Activated CD4-positive, alpha-beta T cell treated with anti-CD3 and anti-CD28 coated beads for 36 hours (primary cell): ENCODE data around the gene NELFA. TPM values are rescaled to one million over a fixed set of nuclear protein-coding genes. Genes with fewer than 3 reads are reported as not detected.

ENCODE experiments used
- ATAC-seq: fragments of 200-7000 bp; cut with Tn5 transposase; one replicate; pipeline ENCODE4 v1.10.0; 2021; ENCODE audit warnings: mild to moderate bottlenecking, moderate library complexity
- CTCF ChIA-PET: fragments of 350-600 bp; sonication (Branson Sonifier 250); formaldehyde crosslinking; loops from one replicate; lab custom pipeline; 2021; ENCODE audit warnings: antibody characterized with exemption; lab: Charles Lee
- POLR2A ChIA-PET: fragments of 350-600 bp; sonication (Branson Sonifier 250); formaldehyde crosslinking; loops from one replicate; lab custom pipeline; 2021; ENCODE audit warnings: antibody characterized with exemption, inconsistent platforms; lab: Charles Lee
- DNase-seq: peaks from one replicate; pipeline ENCODE4 v3.0.0-alpha.2; 2020
- H3K27ac Mint-ChIP-seq: one replicate; pipeline ENCODE4 v1.8.0; 2021; ENCODE audit warnings: mixed read lengths
- H3K27me3 Mint-ChIP-seq: one replicate; pipeline ENCODE4 v1.8.0; 2021; ENCODE audit warnings: mixed read lengths
- H3K36me3 Mint-ChIP-seq: one replicate; pipeline ENCODE4 v1.8.0; 2021; ENCODE audit warnings: low read depth, mixed read lengths
- H3K4me1 Mint-ChIP-seq: one replicate; pipeline ENCODE4 v1.8.0; 2021; ENCODE audit warnings: mixed read lengths
- H3K4me3 Mint-ChIP-seq: one replicate; pipeline ENCODE4 v1.8.0; 2021; ENCODE audit warnings: mild to moderate bottlenecking, moderate library complexity, mixed read lengths
- H3K9me3 Mint-ChIP-seq: one replicate; pipeline ENCODE4 v1.8.0; 2021; ENCODE audit warnings: low read depth, mixed read lengths
- intact Hi-C, 2 experiments: fragments of 100-400 bp; cut with DNase I in 1 of 2; cut with micrococcal nuclease in 1 of 2; formaldehyde crosslinking; loops; one replicate each; pipeline versions ENCODE4 v1.14.2 to v1.15.1; 2022 to 2024; cut with DNase I, micrococcal nuclease
- total RNA-seq, 2 experiments: library from RNA; stranded (reverse); gene quantifications; one replicate each; pipeline ENCODE4 v1.2.3, GENCODE V29; 2021

NELFA gene
- total RNA-seq, 2 experiments from 2014 or later: 41.6 to 48.3 TPM

DNA sequence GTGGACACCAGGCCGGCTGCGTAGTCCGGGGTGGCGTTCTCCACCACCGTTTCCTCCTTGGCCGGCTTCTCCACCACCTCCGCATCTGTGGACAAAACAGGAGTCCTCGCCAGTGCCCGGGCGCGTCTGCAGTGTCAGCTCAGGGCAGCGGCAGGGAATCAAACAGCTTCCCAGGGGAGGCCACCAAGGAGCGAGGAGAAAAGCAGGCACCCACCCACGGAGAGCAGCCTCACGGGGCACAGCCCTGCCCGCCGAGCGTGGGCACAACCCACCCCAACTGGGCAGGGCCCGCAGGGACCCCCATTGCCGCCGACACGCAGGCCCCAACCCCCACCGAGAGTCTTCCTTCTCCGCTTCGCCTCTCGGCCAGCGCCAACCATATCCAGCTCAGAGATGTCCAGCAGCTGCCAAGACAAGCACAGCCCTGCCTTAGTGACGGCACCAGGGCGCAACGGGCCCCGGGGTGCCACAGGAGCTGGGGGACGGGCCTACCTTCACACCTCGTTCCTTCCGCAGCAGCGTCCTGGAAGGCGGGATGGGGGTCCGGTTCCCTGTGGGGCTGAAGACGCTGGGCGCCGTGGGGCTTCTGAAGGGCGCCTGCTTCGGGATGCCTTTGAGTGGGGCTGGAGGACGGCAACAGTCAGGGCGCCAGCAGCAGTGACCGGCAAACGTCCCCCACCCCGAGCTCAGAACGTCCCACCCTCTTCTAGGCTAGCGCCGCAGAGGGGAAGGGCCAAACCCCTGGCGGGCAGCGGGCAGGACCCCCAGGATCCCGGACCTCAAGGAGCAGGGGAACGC is 22.8 kb downstream of the NELFA start:
- H3K27ac Mint-ChIP-seq: no peak overlapping the region
- ATAC-seq (no peak), DNase-seq (no peak)
- peaks cover 19% of the 10 kb centered on the region for H3K36me3 Mint-ChIP-seq
- POLR2A ChIA-PET: interaction anchor here (1.1 kb wide), 1 partner anchor 10 kb away, joined by 3 read pairs; no protein-coding TSS in a partner anchor
- no peak overlapping the region for H3K4me3 Mint-ChIP-seq
- intact Hi-C loops: no loop called here
- H3K4me1 Mint-ChIP-seq: no peaks in the 10 kb centered on the region
- H3K9me3 Mint-ChIP-seq: no peaks in the 10 kb centered on the region
- CTCF ChIA-PET: interaction anchor here (0.8 kb wide), 1 partner anchor 14 kb away, joined by 3 read pairs; no protein-coding TSS in a partner anchor
- no peaks in the 10 kb centered on the region for H3K27me3 Mint-ChIP-seq

DNA sequence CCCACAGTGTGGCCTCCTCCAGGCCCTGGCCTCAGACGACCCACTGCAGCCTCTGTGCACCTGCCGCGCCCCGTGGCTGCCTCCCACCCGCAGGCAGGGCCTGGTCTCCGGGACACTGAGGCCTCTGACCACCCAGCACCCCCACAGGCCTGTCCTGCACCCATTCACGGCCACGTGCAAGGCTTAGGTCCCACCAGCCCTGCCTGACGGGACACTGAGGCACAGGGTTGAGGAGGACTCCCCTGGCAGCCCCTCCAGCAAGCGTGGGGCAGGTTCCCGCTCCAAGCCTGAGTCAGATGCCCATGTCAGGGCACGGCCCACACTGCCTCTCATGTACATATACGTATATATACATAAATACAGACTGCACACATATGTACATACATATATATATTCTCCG is 23.5 kb downstream of the NELFA start:
- ChIA-PET CTCF (interaction anchor here (0.6 kb wide), 1 partner anchor 136 kb away, joined by 3 read pairs; no protein-coding TSS in a partner anchor), POLR2A (interaction anchor here (1.1 kb wide), 1 partner anchor 11 kb away, joined by 3 read pairs; no protein-coding TSS in a partner anchor)
- no peak overlapping the region for H3K4me3 Mint-ChIP-seq
- no peaks in the 10 kb centered on the region for H3K4me1 Mint-ChIP-seq
- DNase-seq (no peak), ATAC-seq (no peak)
- peaks cover 19% of the 10 kb centered on the region for H3K36me3 Mint-ChIP-seq
- no peaks in the 10 kb centered on the region for H3K27me3 Mint-ChIP-seq
- no peaks in the 10 kb centered on the region for H3K9me3 Mint-ChIP-seq
- intact Hi-C loops: no loop called here
- H3K27ac Mint-ChIP-seq: no peak overlapping the region

DNA sequence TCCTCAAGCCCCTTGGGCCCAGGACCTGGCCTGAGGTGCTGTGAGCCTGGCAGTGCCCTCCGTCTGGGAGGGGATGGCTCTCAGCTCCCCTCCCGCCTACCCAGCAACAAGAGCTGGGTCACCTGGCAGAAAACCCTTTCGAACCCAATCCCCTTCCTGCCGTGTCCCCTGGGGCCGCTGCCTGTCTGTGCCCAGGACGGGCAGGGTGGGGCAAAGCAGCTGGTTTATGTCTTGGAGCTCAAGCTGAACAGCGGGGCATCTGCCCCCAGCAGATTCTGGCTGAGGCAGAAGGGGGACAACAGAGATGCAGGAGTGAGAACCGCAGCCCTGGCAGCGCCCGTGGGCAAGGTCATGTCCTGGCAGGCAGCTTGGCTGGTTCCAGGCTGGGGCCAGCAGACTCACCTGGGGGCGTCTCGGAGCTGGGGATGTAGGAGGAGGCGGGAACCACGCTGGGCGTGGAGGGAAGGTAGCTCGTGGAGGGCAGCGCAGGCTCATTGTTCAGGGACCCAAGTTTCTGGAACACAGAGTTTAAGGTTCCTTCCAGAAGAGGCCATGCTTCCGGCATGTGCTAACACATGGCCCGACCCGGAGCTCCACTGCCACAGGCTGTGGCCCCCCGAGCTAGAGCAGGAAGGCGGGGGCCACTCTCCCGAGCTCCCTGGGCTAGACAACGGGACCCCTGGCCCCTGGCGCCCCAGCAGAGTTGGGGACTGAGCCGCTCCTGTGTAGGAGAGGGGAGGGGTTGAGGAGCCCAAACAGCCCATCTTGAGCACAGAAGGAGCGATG is 24.2 kb downstream of the NELFA start:
- no peak overlapping the region for H3K4me3 Mint-ChIP-seq
- H3K9me3 Mint-ChIP-seq: no peaks in the 10 kb centered on the region
- H3K27ac Mint-ChIP-seq: no peak overlapping the region
- DNase-seq (no peak), ATAC-seq (no peak)
- ChIA-PET POLR2A (interaction anchor here (0.5 kb wide), 1 partner anchor 108 kb away, joined by 3 read pairs; no protein-coding TSS in a partner anchor), CTCF (interaction anchor here (0.6 to 1.1 kb wide), 2 partner anchors 8 to 137 kb away, joined by 3 to 7 read pairs; no protein-coding TSS in a partner anchor)
- intact Hi-C loops: no loop called here
- H3K27me3 Mint-ChIP-seq: no peaks in the 10 kb centered on the region
- peaks cover 23% of the 10 kb centered on the region for H3K36me3 Mint-ChIP-seq
- H3K4me1 Mint-ChIP-seq: no peaks in the 10 kb centered on the region

GRCh38 chr4:1983846-1984405 is 24.8 kb downstream of the NELFA start:
- Mint-ChIP-seq H3K27me3 (no peaks in the 10 kb centered on the region), H3K36me3 (peaks cover 29% of the 10 kb centered on the region), H3K9me3 (no peaks in the 10 kb centered on the region), H3K4me3 (no peak overlapping the region), H3K27ac (no peak overlapping the region), H3K4me1 (no peaks in the 10 kb centered on the region)
- POLR2A ChIA-PET: interaction anchor here (0.5 kb wide), 1 partner anchor 109 kb away, joined by 3 read pairs; no protein-coding TSS in a partner anchor
- ATAC-seq: no peak
- CTCF ChIA-PET: interaction anchor here (1.1 kb wide), 1 partner anchor 8 kb away, joined by 7 read pairs; no protein-coding TSS in a partner anchor
- no peak for DNase-seq
- intact Hi-C loops: no loop called here

DNA sequence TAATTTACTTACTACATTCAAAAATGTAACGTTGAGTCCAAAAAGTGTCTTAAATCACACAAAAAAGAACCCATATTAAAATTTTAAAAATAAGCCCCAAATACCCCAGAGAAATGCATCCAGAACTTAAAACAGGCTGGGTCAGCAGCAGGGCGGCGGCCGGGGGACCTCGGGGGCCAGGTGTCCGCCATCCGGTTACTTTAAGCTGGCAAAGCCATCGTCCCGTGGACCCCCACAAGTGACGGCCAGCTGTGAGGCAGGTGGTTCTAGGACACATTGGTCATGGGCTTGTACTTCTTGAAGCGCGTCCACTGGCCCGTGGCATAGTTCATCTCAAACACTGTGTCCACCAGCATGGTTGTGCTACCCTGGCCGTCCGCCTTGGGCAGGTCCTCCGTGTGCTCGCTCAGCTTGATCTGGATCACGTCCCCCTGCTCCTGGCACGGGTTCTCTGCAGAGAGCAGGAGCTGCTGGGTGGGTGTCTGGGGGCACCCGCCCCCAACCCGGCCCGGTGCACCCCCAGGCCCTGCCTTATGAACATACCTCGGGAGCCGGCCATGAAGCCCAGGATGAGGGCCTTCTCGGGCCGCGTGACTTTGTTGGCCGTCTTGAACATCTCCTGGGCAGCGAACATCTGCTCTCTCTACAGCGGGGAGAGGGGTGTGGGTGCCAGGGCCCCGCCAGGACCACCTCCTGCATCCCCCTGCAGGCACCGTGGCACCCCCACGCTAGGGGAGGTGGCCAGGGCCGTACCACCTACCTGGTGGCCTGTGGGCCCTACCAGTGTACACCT is 25.5 kb downstream of the NELFA start:
- no peaks in the 10 kb centered on the region for H3K27me3 Mint-ChIP-seq
- peaks cover 32% of the 10 kb centered on the region for H3K36me3 Mint-ChIP-seq
- intact Hi-C loops: no loop called here
- ChIA-PET CTCF (interaction anchor here (0.6 kb wide), 1 partner anchor 17 kb away, joined by 3 read pairs; no protein-coding TSS in a partner anchor), POLR2A (no interaction called here)
- no peak overlapping the region for H3K4me3 Mint-ChIP-seq
- DNase-seq (no peak), ATAC-seq (no peak)
- H3K4me1 Mint-ChIP-seq: no peaks in the 10 kb centered on the region
- H3K9me3 Mint-ChIP-seq: no peaks in the 10 kb centered on the region
- H3K27ac Mint-ChIP-seq: no peak overlapping the region

- intact Hi-C loops: no loop called here
- Mint-ChIP-seq H3K36me3 (peaks cover 36% of the 10 kb centered on the region), H3K27ac (no peak overlapping the region), H3K4me1 (no peaks in the 10 kb centered on the region), H3K27me3 (no peaks in the 10 kb centered on the region), H3K9me3 (no peaks in the 10 kb centered on the region), H3K4me3 (no peak overlapping the region)
- CTCF ChIA-PET: interaction anchor here (0.6 kb wide), 1 partner anchor 16 kb away, joined by 3 read pairs; no protein-coding TSS in a partner anchor
- POLR2A ChIA-PET: no interaction called here
- DNase-seq (no peak), ATAC-seq (no peak)
Measured at GRCh38 chr4:1982124-1983052, 26.4 kb downstream of the NELFA start.

GRCh38 chr4:1981251-1982058 is 27.3 kb downstream of the NELFA start:
- ATAC-seq (peak; percentile 11), DNase-seq (peak; percentile 29)
- H3K4me3 Mint-ChIP-seq: no peak overlapping the region
- ChIA-PET CTCF (no interaction called here), POLR2A (no interaction called here)
- no peaks in the 10 kb centered on the region for H3K9me3 Mint-ChIP-seq
- H3K27me3 Mint-ChIP-seq: no peaks in the 10 kb centered on the region
- intact Hi-C loops: no loop called here
- H3K4me1 Mint-ChIP-seq: no peaks in the 10 kb centered on the region
- H3K36me3 Mint-ChIP-seq: peaks cover 41% of the 10 kb centered on the region
- peak overlapping the region; percentile 38 for H3K27ac Mint-ChIP-seq

GRCh38 chr4:1980561-1981041 is 28.2 kb downstream of the NELFA start:
- no peak overlapping the region for H3K27ac Mint-ChIP-seq
- POLR2A ChIA-PET: no interaction called here
- no peak overlapping the region for H3K4me3 Mint-ChIP-seq
- no peaks in the 10 kb centered on the region for H3K27me3 Mint-ChIP-seq
- ATAC-seq (no peak), DNase-seq (no peak)
- H3K9me3 Mint-ChIP-seq: no peaks in the 10 kb centered on the region
- intact Hi-C loops: no loop called here
- H3K4me1 Mint-ChIP-seq: no peaks in the 10 kb centered on the region
- H3K36me3 Mint-ChIP-seq: peaks cover 47% of the 10 kb centered on the region
- CTCF ChIA-PET: no interaction called here

- DNase-seq: no peak
- Mint-ChIP-seq H3K4me1 (no peaks in the 10 kb centered on the region), H3K36me3 (peaks cover 54% of the 10 kb centered on the region), H3K4me3 (no peak overlapping the region), H3K27me3 (no peaks in the 10 kb centered on the region), H3K9me3 (no peaks in the 10 kb centered on the region), H3K27ac (peak overlapping the region; percentile 17)
- ChIA-PET CTCF (no interaction called here), POLR2A (interaction anchor here (0.6 kb wide), 1 partner anchor 16 kb away, joined by 3 read pairs; no protein-coding TSS in a partner anchor)
- intact Hi-C loops: no loop called here
- ATAC-seq: no peak
Measured at GRCh38 chr4:1979477-1980196, 29.1 kb downstream of the NELFA start.
